RWPE2 (cell line): ENCODE measurements around the gene GAB4.

Experiments
- ATAC-seq: fragments of 200-7000 bp; cut with Tn5 transposase; 3 replicates; pipeline ENCODE4 v1.9.1; 2021; ENCODE audit warnings: low read depth
- DNase-seq: peaks from one replicate; pipeline ENCODE4 v3.0.0-alpha.2; 2020; ENCODE audit warnings: low spot score
- H3K27ac ChIP-seq: fragments of 450-650 bp; 2 replicates; pipeline ENCODE4 v1.5.1; 2017; ENCODE audit warnings: mild to moderate bottlenecking; ENCODE audit not compliant: poor library complexity, severe bottlenecking
- H3K27me3 ChIP-seq: fragments of 250-450 bp; sonication (Bioruptor Pico); 2 replicates; pipeline ENCODE4 v1.5.1; 2021; ENCODE audit warnings: mild to moderate bottlenecking, moderate library complexity; ENCODE audit not compliant: insufficient read depth, poor library complexity, severe bottlenecking
- H3K36me3 ChIP-seq: fragments of 250-450 bp; sonication (Bioruptor Pico); 2 replicates; pipeline ENCODE4 v1.5.1; 2020; ENCODE audit warnings: low read depth, mild to moderate bottlenecking, moderate library complexity
- H3K4me1 ChIP-seq: fragments of 250-450 bp; sonication (Bioruptor Pico); 2 replicates; pipeline ENCODE4 v1.5.1; 2021; ENCODE audit warnings: mild to moderate bottlenecking, moderate library complexity; ENCODE audit not compliant: insufficient read depth, poor library complexity, severe bottlenecking
- H3K4me3 ChIP-seq: fragments of 250-450 bp; sonication (Bioruptor Pico); 2 replicates; pipeline ENCODE4 v1.5.1; 2021; ENCODE audit warnings: mild to moderate bottlenecking, moderate library complexity; ENCODE audit not compliant: severe bottlenecking
- H3K9me3 ChIP-seq: fragments of 250-450 bp; sonication (Bioruptor Pico); 2 replicates; pipeline ENCODE4 v1.5.1; 2021; ENCODE audit warnings: mild to moderate bottlenecking, moderate library complexity; ENCODE audit not compliant: severe bottlenecking
- CTCF ChIP-seq: fragments of 450-650 bp; IDR thresholded peaks from one replicate; pipeline ENCODE4 v1.5.1; 2017; ENCODE audit warnings: mild to moderate bottlenecking, moderate library complexity; ENCODE audit not compliant: poor library complexity, severe bottlenecking

The GAB4 gene

GRCh38 chr22:16914006-16914405 is 94.0 kb downstream of the GAB4 start:
- DNase-seq (no peak), ATAC-seq (no peak)

GRCh38 chr22:16912281-16912680 is 95.7 kb downstream of the GAB4 start:
- DNase-seq (no peak), ATAC-seq (no peak)
- Histone ChIP-seq H3K4me1 (no peaks in the 10 kb centered on the region), H3K4me3 (no peak overlapping the region), H3K9me3 (no peaks in the 10 kb centered on the region), H3K36me3 (no peaks in the 10 kb centered on the region), H3K27ac (no peak overlapping the region), H3K27me3 (no peaks in the 10 kb centered on the region)
- no peak for TF ChIP-seq CTCF

More at GRCh38 chr22:16914006-16914405, 94.0 kb downstream of the GAB4 start:
- no peak for TF ChIP-seq CTCF
- Histone ChIP-seq H3K36me3 (no peaks in the 10 kb centered on the region), H3K27me3 (no peaks in the 10 kb centered on the region), H3K9me3 (no peaks in the 10 kb centered on the region), H3K4me3 (no peak overlapping the region), H3K27ac (no peak overlapping the region), H3K4me1 (no peaks in the 10 kb centered on the region)
